ENCODE measurements around the gene GOLIM4.

DNA sequence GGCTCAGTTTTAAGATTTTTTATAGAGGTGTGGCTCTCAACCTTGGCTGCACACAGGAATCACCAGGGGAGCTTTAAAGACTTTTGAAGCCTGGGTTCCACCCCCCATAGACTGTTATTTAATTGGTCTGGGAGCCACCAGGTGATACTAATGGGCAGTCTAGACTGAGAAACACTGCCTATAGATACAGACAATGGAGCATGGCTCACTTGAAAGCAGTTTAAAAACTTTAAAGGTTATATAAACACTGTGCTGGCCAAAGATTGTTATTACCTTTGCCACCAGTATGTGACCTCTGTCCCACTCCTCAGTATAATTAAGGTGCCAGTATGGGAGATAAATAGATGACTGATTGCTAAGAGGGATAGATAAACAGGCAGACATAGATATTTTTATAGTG lies 3.8 kb downstream of the GOLIM4 start:
- TF ChIP-seq CTCF (IDR thresholded peaks at IDR 0.05): no peak
- no peak for TF ChIP-seq POLR2A (IDR thresholded peaks at IDR 0.05)
